Neuron (in vitro differentiated cells): ENCODE data around the gene CHEK1.
"Not testable (repeated sequence)": the region's sequence is repeated elsewhere in the genome, so short reads cannot be mapped to it uniquely, and the experiment has no call there.

Experiments
- H2AFZ ChIP-seq: one replicate; pipeline ENCODE4 v1.6.1; 2013; ENCODE audit warnings: low read depth, mild to moderate bottlenecking, inconsistent platforms, low read length, moderate library complexity
- H3K27me3 ChIP-seq: one replicate; pipeline ENCODE4 v1.6.1; 2013; ENCODE audit warnings: low read length; ENCODE audit not compliant: insufficient read depth
- H3K36me3 ChIP-seq: one replicate; pipeline ENCODE4 v1.6.1; 2013; ENCODE audit warnings: low read length; ENCODE audit not compliant: insufficient read depth
- H3K4me1 ChIP-seq: one replicate; pipeline ENCODE4 v1.6.1; 2013; ENCODE audit warnings: low read length; ENCODE audit not compliant: insufficient read depth
- H3K4me3 ChIP-seq: 2 replicates; pipeline ENCODE4 v1.5.1; 2013; ENCODE audit warnings: mild to moderate bottlenecking, low read length, moderate library complexity
- H3K9me3 ChIP-seq: one replicate; pipeline ENCODE4 v1.6.1; 2013; ENCODE audit warnings: low read length

Gene CHEK1

GRCh38 chr11:125624756-125625213 lies at the start of gene CHEK1:
Gene CHEK1, plus strand, starts transcription at chr11:125625163. Its CDS starts 1,606 bp downstream, at chr11:125626769.
- Histone ChIP-seq H3K4me1 (peaks cover 13% of the 10 kb centered on the region), H3K36me3 (peaks cover 33% of the 10 kb centered on the region), H3K27me3 (no peaks in the 10 kb centered on the region), H3K9me3 (no peaks in the 10 kb centered on the region), H2AFZ (peak within 1 kb of the TSS; percentile 85), H3K4me3 (peak within 1 kb of the TSS; percentile 82)

- H3K4me3 ChIP-seq, H3K9me3 ChIP-seq, H3K27me3 ChIP-seq, H2AFZ ChIP-seq, H3K4me1 ChIP-seq: not testable (repeated sequence)
- H3K36me3 ChIP-seq = peaks cover 75% of the 10 kb centered on the region
Measured at GRCh38 chr11:125577181-125577580, 47.8 kb upstream of the CHEK1 start.

GRCh38 chr11:125578783-125579182 lies 46.2 kb upstream of the CHEK1 start:
- Histone ChIP-seq H3K4me3 (no peak overlapping the region), H3K27me3 (no peaks in the 10 kb centered on the region), H3K36me3 (peaks cover 83% of the 10 kb centered on the region), H3K4me1 (no peaks in the 10 kb centered on the region), H3K9me3 (no peaks in the 10 kb centered on the region), H2AFZ (no peak overlapping the region)

GRCh38 chr11:125579811-125580210 lies 45.2 kb upstream of the CHEK1 start:
- no peaks in the 10 kb centered on the region for H3K4me1 ChIP-seq
- H2AFZ ChIP-seq = no peak overlapping the region
- no peaks in the 10 kb centered on the region for H3K27me3 ChIP-seq
- peaks cover 82% of the 10 kb centered on the region for H3K36me3 ChIP-seq
- H3K9me3 ChIP-seq = no peaks in the 10 kb centered on the region
- H3K4me3 ChIP-seq = no peak overlapping the region

GRCh38 chr11:125583496-125583895 lies 41.5 kb upstream of the CHEK1 start:
- Histone ChIP-seq H3K9me3 (no peaks in the 10 kb centered on the region), H3K27me3 (no peaks in the 10 kb centered on the region), H3K4me1 (peaks cover 2% of the 10 kb centered on the region), H3K4me3 (no peak overlapping the region), H2AFZ (no peak overlapping the region), H3K36me3 (peaks cover 53% of the 10 kb centered on the region)

GRCh38 chr11:125585487-125585886 lies 39.5 kb upstream of the CHEK1 start:
- Histone ChIP-seq H3K4me1 (peaks cover 2% of the 10 kb centered on the region), H3K4me3 (no peak overlapping the region), H3K9me3 (no peaks in the 10 kb centered on the region), H2AFZ (no peak overlapping the region), H3K27me3 (no peaks in the 10 kb centered on the region), H3K36me3 (peaks cover 38% of the 10 kb centered on the region)

- H3K4me3 ChIP-seq = no peak overlapping the region
- peaks cover 5% of the 10 kb centered on the region for H3K4me1 ChIP-seq
- no peaks in the 10 kb centered on the region for H3K27me3 ChIP-seq
Measured at GRCh38 chr11:125586623-125587022, 38.3 kb upstream of the CHEK1 start.

GRCh38 chr11:125587480-125587879 lies 37.5 kb upstream of the CHEK1 start:
- Histone ChIP-seq H3K9me3 (no peaks in the 10 kb centered on the region), H2AFZ (no peak overlapping the region), H3K27me3 (no peaks in the 10 kb centered on the region), H3K4me3 (no peak overlapping the region), H3K4me1 (peaks cover 6% of the 10 kb centered on the region), H3K36me3 (peaks cover 23% of the 10 kb centered on the region)

More at GRCh38 chr11:125586623-125587022, 38.3 kb upstream of the CHEK1 start:
- Histone ChIP-seq H3K9me3 (no peaks in the 10 kb centered on the region), H3K36me3 (peaks cover 31% of the 10 kb centered on the region), H2AFZ (no peak overlapping the region)

GRCh38 chr11:125588505-125588904 lies 36.5 kb upstream of the CHEK1 start:
- Histone ChIP-seq H3K27me3 (no peaks in the 10 kb centered on the region), H3K4me1 (peaks cover 10% of the 10 kb centered on the region), H3K4me3 (no peak overlapping the region), H3K9me3 (no peaks in the 10 kb centered on the region), H2AFZ (no peak overlapping the region), H3K36me3 (peaks cover 13% of the 10 kb centered on the region)

GRCh38 chr11:125591649-125592304 lies 33.2 kb upstream of the CHEK1 start:
- no peaks in the 10 kb centered on the region for H3K9me3 ChIP-seq
- H3K36me3 ChIP-seq = peaks cover 6% of the 10 kb centered on the region

GRCh38 chr11:125592305-125593113 lies 32.5 kb upstream of the CHEK1 start, which contains the start of gene STT3A:
Gene STT3A, plus strand, starts transcription at chr11:125592852. Its CDS starts 3,064 bp downstream, at chr11:125595916.
- Histone ChIP-seq H2AFZ (peak within 1 kb of the TSS; percentile 90), H3K36me3 (peaks cover 12% of the 10 kb centered on the region), H3K4me1 (peaks cover 21% of the 10 kb centered on the region), H3K27me3 (no peaks in the 10 kb centered on the region), H3K4me3 (peak within 1 kb of the TSS; percentile 79), H3K9me3 (no peaks in the 10 kb centered on the region)

More at GRCh38 chr11:125591649-125592304, 33.2 kb upstream of the CHEK1 start:
- Histone ChIP-seq H3K4me3 (peak overlapping the region; percentile 79), H3K27me3 (no peaks in the 10 kb centered on the region), H3K4me1 (peaks cover 21% of the 10 kb centered on the region), H2AFZ (peak overlapping the region; percentile 90)

- Histone ChIP-seq H3K36me3 (peaks cover 16% of the 10 kb centered on the region), H2AFZ (peak overlapping the region; percentile 14), H3K9me3 (no peaks in the 10 kb centered on the region), H3K4me3 (peak overlapping the region; percentile 77), H3K27me3 (no peaks in the 10 kb centered on the region), H3K4me1 (peaks cover 21% of the 10 kb centered on the region)
Measured at GRCh38 chr11:125593114-125593820, 31.7 kb upstream of the CHEK1 start.

- Histone ChIP-seq H3K4me3 (no peak overlapping the region), H3K9me3 (no peaks in the 10 kb centered on the region), H3K27me3 (no peaks in the 10 kb centered on the region), H3K36me3 (peaks cover 25% of the 10 kb centered on the region), H3K4me1 (peaks cover 18% of the 10 kb centered on the region), H2AFZ (no peak overlapping the region)
Measured at GRCh38 chr11:125594958-125595357, 30.0 kb upstream of the CHEK1 start.
